GM21390 (cell line): ENCODE results near the gene CAMK2D.

Experiments used
- ATAC-seq: cut with Tn5 transposase; IDR thresholded peaks from one replicate; pipeline ENCODE4 v1.9.1; 2021; ENCODE audit not compliant: unreplicated experiment

CAMK2D gene

GRCh38 chr4:113643505-113643904 lies 118.0 kb downstream of the CAMK2D start:
- ATAC-seq = no peak

GRCh38 chr4:113641025-113641431 lies 120.5 kb downstream of the CAMK2D start:
- ATAC-seq = peak; percentile 66

- peak; percentile 36 for ATAC-seq
These were observed 122.2 kb downstream of the CAMK2D start for GRCh38 chr4:113639326-113639725.

DNA sequence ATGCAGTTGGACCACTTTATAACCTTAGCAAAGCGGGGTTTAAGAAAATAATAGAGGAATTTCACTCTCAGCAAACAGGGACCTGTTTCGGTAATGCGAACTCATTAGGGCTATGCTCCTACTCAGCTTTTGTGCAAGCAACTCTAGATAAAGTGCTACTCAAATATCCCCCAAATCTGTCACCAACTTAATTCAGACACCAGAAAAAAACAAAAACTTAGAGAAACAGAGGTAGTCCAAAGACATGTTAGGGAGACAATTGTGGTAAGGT lies 123.0 kb downstream of the CAMK2D start:
- no peak for ATAC-seq

- no peak for ATAC-seq
These were observed 123.5 kb downstream of the CAMK2D start for GRCh38 chr4:113637823-113638561.

GRCh38 chr4:113637363-113637762 lies 124.2 kb downstream of the CAMK2D start:
- no peak for ATAC-seq

DNA sequence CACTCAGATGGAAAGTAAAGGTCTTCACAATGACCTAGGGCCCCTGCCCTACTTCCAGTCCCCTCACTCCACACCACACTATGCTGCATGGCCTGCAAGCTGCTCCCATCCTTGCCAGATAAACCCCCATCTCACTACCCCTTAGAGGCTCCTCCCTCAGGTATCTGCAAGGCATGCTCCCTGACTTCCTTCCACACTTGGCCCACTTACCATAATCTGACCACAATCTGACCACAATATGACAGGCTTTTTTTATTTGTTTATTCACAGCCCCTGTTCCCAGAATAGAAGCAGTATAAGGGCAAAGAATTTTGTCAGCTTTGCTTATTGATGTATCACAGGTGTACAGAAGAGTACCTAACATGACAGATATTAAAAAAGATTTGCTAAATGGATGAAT lies 124.7 kb downstream of the CAMK2D start:
- ATAC-seq = no peak

DNA sequence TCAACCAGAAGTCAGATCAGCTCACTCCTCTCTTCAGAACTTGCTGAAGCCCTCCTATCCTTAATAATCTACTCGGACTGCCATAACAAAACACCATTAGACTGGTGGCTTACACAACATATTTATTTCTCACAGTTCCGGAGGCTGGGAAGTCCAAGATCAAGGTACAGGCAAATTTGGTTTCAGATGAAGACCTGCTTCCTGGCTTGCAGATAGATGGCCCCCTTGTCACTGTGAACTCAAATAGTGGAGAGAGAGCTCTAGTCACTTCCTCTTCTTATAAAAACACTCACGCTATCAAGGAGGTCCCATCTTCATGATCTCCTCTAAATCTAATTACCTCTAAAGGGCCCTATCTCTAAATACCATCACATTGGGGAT lies 125.1 kb downstream of the CAMK2D start:
- peak; percentile 52 for ATAC-seq

GRCh38 chr4:113635739-113636437 lies 125.7 kb downstream of the CAMK2D start:
- ATAC-seq = peak; percentile 0

GRCh38 chr4:113634081-113634969 lies 127.2 kb downstream of the CAMK2D start:
- no peak for ATAC-seq

DNA sequence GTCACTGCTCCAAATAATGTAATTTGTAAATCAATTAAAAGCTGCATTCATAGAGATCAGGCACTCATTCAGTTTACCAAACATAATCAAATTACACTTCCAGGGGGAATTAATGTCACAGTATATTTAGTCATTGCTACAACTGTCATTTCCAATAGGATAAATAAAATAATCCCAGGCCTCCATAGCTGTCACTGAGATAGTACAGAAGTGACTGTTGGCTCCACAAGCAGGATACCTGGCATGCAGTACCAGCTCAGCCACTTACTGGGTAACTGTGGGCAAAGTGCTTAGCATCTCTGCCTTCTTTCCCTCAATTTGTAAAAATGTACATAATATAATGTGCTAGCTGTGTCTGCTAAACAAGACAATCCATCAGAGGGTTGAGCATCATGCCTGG lies 128.1 kb downstream of the CAMK2D start:
- ATAC-seq = no peak

GRCh38 chr4:113628711-113629110 lies 132.8 kb downstream of the CAMK2D start:
- ATAC-seq = no peak

- no peak for ATAC-seq
These were observed 134.2 kb downstream of the CAMK2D start for GRCh38 chr4:113627321-113627720.

- ATAC-seq = no peak
These were observed 135.6 kb downstream of the CAMK2D start for GRCh38 chr4:113625902-113626301.

DNA sequence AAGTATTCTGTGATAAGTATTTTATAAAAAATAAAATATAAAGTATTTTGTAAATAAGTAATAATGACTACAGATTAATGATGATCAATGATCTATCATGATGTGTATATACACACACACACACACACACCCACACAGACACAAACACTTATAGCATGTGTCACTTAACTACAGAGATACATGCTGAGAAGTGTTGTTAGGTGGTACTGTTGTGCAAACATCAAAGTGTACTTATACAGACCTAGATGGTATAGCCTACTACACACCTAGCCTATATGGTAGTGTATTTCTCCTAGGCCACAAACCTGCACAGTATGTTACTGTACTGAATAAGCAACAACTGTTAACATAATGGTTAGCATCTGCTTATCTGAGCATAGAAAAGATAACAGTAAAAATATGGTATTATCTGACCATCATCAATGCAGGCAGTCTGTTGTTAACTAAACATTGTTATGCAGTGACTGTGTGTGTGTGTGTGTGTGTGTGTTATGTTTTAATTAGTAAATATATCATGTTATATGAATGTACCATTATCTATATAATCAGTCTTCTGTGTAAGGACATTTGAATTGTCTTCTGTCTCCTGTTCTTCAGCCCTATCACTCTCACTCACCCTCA lies 138.2 kb downstream of the CAMK2D start:
- no peak for ATAC-seq

- no peak for ATAC-seq
These were observed 139.9 kb downstream of the CAMK2D start for GRCh38 chr4:113621633-113622032.

- no peak for ATAC-seq
These were observed 141.5 kb downstream of the CAMK2D start for GRCh38 chr4:113620032-113620431.

DNA sequence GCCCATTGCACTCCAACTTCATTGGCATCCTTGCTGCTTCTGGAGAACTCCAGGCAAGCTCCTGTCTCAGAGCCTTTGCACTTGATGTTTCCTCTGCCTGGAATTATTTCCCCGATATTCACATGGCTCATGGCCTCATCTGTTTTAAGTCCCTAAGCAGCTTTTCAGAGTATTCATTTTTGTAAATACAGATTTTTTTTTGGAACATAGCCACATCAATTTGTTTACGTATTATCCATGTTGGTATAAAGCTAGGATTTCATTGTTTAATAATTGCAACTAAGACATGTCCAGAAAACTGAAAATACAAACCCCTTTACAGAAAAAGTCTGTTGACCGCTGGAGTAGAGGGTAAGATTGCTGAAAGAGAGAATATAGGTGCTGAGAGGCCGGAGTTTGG lies 142.0 kb downstream of the CAMK2D start:
- no peak for ATAC-seq

GRCh38 chr4:113618205-113618604 lies 143.3 kb downstream of the CAMK2D start:
- ATAC-seq = no peak

GRCh38 chr4:113617195-113617594 lies 144.3 kb downstream of the CAMK2D start:
- no peak for ATAC-seq

DNA sequence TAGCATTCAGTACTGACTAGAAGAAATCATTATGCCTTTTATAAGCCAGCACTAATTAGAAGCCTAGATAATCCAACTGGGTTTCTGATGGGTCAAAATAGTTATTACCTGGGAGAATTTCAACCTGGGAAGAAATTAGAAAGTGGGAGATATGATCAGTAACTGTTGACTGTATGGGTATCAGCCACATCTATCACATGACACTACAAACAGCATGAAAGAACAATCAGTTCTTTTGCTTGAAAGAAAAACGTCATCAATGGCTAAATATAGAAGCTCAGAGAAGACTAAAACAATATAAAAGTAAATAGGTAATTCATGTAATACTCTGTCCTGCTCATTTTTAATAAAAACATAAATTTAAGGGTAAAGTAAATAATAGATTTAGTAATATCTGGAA lies 145.1 kb downstream of the CAMK2D start:
- no peak for ATAC-seq
